ENCODE data around the gene ITPR3. TPM values are rescaled to one million over a fixed set of nuclear protein-coding genes. Genes with fewer than 3 reads are reported as not detected.
A peak's percentile ranks its signal among the peaks of the same experiment; 100 is the strongest.

ITPR3 gene
- total RNA-seq, 6 donors from 2014 or later, result 95.6 to 179 (median 137) TPM

- Histone ChIP-seq H3K4me1 (peaks cover 28 to 39% (median 32%) of the 10 kb centered on the region in 4 donors), H3K36me3 (peaks cover 3 to 23% (median 16%) of the 10 kb centered on the region in 4 donors), H3K27ac (peak within 1 kb of the TSS; percentile 81 to 92 (median 88)), H3K9me3 (no peaks in the 10 kb centered on the region), H3K27me3 (no peaks in the 10 kb centered on the region), H3K4me3 (peak within 1 kb of the TSS; percentile 67 to 81 (median 78))
- peak; percentile 95 to 96 for ATAC-seq (ENCODE audit: low FRiP score in 2 of 2)
- peak; percentile 89 to 96 for DNase-seq
- TF ChIP-seq CTCF (IDR thresholded peaks at IDR 0.05) (peak; percentile 20 to 65 (median 58)), EP300 (IDR thresholded peaks at IDR 0.05) (peak in 1 of 4 donors; percentile 35), POLR2AphosphoS5 (IDR thresholded peaks at IDR 0.05) (peak; percentile 66 to 83), POLR2A (IDR thresholded peaks at IDR 0.05) (peak in 2 of 4 donors; percentile 80 to 88)
- 6 to 12% methylated on average over 7 to 24 of the region's 24 CpGs for WGBS, 2 donors
Observed at GRCh38 chr6:33579828-33580714, 41.1 kb upstream of the ITPR3 start, which contains the start of gene BAK1. BAK1 (minus strand) TSS chr6:33580276; CDS start chr6:33577604, 2,672 bp downstream.

DNA sequence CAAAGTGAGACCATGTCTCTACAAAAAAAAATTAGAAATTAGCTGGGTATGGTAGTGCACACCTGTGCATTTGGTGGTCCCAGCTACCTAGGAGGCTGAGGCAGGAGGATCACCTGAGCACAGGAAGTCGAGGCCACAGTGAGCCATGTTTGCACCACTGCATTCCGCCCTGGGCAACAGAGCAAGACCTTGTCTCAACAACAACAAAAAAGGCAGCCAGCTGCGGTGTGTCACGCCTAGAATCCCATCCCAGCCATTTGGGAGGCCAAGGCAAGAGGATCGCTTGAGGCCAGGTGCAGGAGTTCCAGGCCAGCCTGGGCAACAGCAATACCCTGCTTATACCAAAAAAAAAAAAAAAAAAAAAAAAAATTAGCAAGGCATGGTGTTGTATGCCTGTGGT lies 39.9 kb upstream of the ITPR3 start:
- Histone ChIP-seq H3K9me3 (no peaks in the 10 kb centered on the region), H3K4me3 (no peak overlapping the region), H3K4me1 (peaks cover 38 to 49% (median 41%) of the 10 kb centered on the region in 4 donors), H3K27me3 (no peaks in the 10 kb centered on the region), H3K27ac (no peak overlapping the region), H3K36me3 (peaks cover 0 to 12% (median 6%) of the 10 kb centered on the region in 4 donors)
- DNase-seq, result no peak
- WGBS, 2 donors, result 92 to 98% methylated on average over 2 to 5 of the region's 5 CpGs
- no peak for ATAC-seq (ENCODE audit: low FRiP score in 2 of 2)
- TF ChIP-seq CTCF (IDR thresholded peaks at IDR 0.05), result no peak
- no peak for TF ChIP-seq POLR2A (IDR thresholded peaks at IDR 0.05)
- TF ChIP-seq EP300 (IDR thresholded peaks at IDR 0.05), result no peak
- TF ChIP-seq POLR2AphosphoS5 (IDR thresholded peaks at IDR 0.05), result no peak

DNA sequence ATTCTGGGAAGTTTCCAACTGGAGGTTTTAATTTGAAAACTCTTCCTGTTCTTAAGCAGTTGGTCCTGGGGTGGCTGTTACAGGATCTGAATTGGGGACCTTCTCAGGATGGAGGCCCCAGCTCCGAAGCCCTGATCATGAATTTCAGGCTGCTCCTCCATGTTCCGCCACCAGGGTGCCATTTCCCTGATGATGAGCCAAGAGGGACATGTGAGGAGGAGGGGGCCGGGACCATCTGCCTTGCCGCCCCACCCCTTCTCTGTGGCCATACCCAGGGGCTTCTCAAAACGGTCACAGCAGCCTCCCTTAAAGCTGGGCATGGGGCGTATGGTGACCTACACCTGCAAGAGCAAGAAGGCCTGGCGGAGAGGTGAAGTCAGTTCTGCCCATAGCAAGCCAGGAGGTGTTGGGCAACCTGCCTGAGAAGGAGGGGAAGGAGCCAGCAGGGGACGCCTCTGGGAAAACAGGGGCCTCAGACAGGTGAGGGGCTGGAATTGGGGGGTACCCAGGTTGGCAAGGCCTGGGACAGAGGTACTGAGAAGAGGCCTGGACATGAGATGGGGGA lies 37.4 kb upstream of the ITPR3 start:
- H3K9me3 ChIP-seq, result no peaks in the 10 kb centered on the region
- peaks cover 24 to 31% (median 26%) of the 10 kb centered on the region in 4 donors for H3K4me1 ChIP-seq
- no peak overlapping the region for H3K27ac ChIP-seq
- ATAC-seq (ENCODE audit: low FRiP score in 2 of 2) (no peak), DNase-seq (no peak)
- H3K27me3 ChIP-seq, result no peaks in the 10 kb centered on the region
- no peak for TF ChIP-seq POLR2AphosphoS5 (IDR thresholded peaks at IDR 0.05)
- TF ChIP-seq CTCF (IDR thresholded peaks at IDR 0.05), result peak in 2 of 6 experiments; percentile 11 to 38
- H3K4me3 ChIP-seq, result no peak overlapping the region
- WGBS, 2 donors, result 71 to 82% methylated on average over 4 to 8 of the region's 8 CpGs
- no peaks in the 10 kb centered on the region for H3K36me3 ChIP-seq

- peaks cover 21 to 32% (median 28%) of the 10 kb centered on the region in 4 donors for H3K4me1 ChIP-seq
- ATAC-seq (ENCODE audit: low FRiP score in 2 of 2) (no peak), DNase-seq (no peak)
- H3K9me3 ChIP-seq, result no peaks in the 10 kb centered on the region
- no peaks in the 10 kb centered on the region for H3K36me3 ChIP-seq
- 70 to 72% methylated on average over 9 to 11 of the region's 11 CpGs for WGBS, 2 donors
- no peak for TF ChIP-seq CTCF (IDR thresholded peaks at IDR 0.05)
- TF ChIP-seq EP300 (IDR thresholded peaks at IDR 0.05), result no peak
- H3K27ac ChIP-seq, result peak overlapping the region in 3 of 4 donors; percentile 10 to 55 (median 20)
- H3K4me3 ChIP-seq, result no peak overlapping the region
- H3K27me3 ChIP-seq, result no peaks in the 10 kb centered on the region
Observed at GRCh38 chr6:33584700-33585402, 36.3 kb upstream of the ITPR3 start.
